RKO (cell line): ENCODE data around the gene GRAMD1B.
"Not testable (repeated sequence)": the region's sequence is repeated elsewhere in the genome, so short reads cannot be mapped to it uniquely, and the experiment has no call there.

ENCODE experiments used
- DNase-seq: peaks from one replicate; pipeline ENCODE4 v3.0.0-alpha.2; 2016; ENCODE audit warnings: low spot score

GRAMD1B gene

DNA sequence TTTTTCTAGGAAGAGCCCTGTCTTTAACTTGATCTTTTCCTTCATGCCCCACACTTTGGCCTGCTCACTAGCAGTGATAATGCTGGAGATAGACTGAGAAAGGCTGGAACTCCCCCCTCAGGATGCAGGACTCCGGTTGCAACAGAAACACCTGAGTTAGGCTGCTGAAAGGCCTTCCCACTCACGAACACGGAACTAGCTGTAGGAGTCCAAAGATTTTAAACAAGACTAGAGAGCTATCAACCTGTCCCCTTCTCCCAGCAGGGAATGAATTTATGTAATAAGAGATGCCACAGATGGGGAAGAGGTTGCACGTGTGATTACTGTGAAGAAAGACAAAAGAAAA, 211.4 kb downstream of the GRAMD1B start:
- DNase-seq, result no peak

DNA sequence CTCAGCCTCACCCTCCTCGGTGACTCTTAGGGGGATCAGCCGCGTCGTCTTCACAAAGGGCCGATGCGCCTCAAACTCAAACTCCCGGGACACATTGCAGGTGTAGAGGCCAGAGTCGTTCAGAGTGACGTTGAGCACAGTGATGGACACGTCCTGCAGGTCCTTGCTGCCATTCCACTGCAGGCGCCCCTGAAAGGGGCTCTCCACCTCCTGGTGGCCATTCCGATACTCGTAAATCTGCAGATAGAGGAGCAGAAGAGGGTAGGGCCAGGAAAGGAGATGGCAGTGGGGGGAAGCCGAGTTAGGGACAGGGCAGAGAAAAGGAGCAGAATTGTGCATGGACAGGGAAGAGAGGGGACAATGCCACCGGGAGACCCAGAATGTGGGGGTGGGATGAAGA, 212.4 kb downstream of the GRAMD1B start:
- DNase-seq, result no peak

DNA sequence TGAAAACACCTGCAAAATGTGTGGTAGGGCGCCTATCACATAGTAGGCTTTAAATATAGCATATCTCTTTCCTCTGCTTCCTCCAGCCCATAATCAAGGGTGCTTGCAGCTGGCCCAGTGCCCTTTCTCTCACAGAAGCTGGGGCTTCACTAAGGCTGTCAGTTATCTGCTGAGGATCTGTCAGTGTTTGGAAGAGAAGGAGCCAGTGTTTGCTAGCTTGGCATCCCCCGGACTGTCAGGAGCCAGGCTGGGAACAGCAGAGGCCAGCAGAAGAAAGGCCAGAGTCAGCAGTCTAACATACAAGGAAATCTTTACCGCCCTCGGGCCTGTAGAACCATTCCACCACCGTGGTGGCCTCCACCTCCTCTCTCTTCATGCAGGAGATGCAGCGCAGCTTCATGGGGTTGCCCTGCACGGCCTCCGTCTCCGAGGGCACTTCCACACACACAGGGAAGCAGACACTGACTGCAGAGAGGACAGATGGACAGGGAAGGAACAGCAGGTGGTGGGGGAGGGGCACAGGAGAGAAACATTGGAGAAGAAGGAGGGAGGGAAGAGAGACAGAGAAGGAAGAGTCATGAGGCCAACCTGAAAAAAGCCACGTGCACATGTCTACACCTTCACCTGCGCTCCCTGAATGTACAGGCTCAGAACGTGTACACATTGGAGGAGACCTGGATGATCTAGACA, 215.4 kb downstream of the GRAMD1B start:
- DNase-seq, result no peak

DNA sequence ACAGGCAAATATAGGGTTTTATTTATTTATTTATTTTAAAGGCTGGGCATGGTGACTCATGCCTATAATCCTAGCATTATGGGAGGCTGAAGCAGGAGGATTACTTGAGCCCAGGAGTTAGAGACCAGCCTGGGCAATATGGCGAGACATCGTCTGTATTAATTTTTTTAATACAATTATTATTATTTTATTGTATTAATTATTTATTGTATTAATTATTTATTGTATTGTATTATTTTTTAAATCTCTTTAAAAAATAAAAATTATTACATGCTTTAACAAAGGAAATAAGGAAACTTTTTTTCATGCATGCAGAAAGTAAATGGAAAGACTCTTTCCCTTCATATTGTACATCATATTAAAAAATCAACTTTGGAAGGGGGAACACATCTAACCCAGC, 220.8 kb downstream of the GRAMD1B start:
- DNase-seq, result no peak

DNA sequence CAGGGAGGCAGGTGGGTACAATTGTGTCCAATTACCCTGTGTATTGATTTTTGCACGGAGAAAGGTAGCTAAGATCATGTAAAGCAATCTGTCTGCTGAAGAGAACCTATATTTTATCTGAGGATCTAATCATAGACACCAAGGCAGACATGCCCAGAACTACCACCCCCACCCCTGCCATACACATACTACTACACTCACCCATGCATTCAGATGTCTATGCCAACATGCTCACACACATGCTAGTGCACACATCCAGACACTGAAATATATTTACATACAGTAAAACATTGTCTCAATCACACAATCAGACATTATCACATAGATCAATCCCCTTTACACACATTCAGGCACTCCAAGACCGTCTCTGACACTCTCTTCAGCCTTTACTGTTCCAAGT, 222.5 kb downstream of the GRAMD1B start:
- DNase-seq, result no peak

DNA sequence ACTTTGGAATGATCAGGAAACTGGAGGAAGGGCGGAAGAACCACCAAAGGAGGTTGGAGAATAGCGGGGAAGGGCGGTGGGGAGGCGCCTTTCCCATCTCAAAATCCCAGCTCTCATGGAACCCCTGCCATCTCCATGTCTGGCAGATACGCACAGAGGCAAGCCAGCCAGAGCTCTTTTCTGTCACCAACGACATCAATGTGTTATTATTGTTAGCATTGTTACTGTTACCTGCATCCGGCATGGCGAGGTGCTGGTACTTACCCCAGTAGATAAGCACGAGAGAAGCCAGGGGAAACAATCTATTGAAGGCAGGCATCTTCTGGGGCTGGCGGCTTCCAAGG, 223.4 kb downstream of the GRAMD1B start:
- no peak for DNase-seq

DNA sequence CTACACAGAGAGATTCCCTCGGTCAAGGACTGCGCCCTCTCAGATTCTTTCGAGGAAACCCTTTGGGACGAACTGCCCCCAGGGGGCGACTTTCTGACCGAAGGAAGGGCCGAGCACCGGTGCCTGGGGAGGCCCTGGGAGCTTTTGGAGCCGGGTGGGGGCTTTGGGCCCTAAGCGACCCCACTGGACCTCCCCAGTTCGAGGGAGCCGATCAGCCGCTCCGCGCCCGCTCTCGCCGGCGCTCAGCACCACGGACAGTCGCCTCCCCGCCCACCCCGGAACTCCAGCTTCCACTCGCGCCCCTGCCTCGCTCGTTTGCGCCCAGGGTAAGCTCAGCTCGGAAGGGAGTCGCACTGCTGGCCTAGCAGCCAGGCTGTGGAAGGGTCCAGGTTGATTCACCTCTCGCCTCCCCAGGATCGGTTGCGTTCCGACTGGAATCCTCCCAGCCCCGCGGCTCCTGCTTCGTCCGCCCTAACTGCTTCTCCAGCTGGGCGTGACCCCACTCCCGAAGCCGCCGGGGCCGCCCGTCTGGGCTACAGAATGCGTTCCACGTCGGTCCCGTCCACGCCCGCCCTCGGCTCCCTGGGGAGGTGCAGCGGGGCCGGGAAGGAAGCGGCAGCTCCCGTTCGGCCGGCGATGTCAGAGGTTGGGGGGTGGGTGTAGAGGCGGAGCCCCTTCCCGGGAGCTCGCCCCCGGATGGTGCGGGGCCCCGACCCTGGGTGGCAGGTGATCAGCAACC, 223.9 kb downstream of the GRAMD1B start:
- no peak for DNase-seq

DNA sequence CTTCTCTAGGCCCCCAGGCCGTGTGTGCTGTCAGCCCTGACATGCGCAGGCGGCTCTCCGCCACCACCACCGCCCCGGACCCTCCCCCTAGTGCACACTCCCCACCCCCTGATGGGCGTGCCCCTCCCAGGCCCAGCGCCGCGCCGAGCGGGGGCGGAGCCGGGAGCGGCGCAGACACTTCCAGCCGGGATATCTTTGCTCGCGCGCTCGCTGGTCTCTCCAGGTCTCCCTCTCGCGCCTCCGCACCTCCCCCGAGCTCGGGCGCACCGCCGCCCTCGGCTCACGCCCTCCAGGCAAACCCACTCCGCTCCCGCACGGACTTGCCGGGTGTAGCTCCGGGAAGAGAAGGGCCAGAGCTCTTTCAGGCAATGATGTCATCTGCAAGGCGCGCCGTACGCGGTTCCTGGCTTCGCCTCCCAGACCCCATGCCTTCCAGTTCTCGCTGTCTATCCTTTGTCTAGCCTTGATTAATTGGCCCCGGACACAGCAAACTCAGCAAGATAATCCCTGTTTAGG, 224.6 kb downstream of the GRAMD1B start, which contains the start of gene SCN3B:
Gene SCN3B, minus strand, starts transcription at position 59 of the 516 bp plus-strand sequence. CDS start 823 bp downstream, outside the sequence.
- no peak for DNase-seq

DNA sequence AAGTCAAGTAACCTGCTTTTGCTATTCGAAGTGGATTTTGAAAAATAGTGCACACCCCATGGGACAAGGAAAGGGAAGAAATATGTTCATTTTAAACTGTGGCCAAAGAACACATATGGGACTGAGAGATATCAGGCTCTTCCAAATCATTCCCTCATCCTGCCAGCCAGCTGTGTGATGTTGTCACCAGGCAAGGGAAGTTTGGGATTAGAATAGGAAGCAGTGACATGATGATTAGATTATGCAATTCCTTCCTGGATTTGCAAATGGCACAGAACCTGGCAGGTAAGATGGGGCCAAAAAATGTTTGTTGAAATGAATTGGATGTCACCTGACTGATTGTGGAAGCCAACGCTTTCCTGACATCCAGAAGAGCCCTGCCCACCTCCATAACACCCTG, 229.2 kb downstream of the GRAMD1B start:
- no peak for DNase-seq

DNA sequence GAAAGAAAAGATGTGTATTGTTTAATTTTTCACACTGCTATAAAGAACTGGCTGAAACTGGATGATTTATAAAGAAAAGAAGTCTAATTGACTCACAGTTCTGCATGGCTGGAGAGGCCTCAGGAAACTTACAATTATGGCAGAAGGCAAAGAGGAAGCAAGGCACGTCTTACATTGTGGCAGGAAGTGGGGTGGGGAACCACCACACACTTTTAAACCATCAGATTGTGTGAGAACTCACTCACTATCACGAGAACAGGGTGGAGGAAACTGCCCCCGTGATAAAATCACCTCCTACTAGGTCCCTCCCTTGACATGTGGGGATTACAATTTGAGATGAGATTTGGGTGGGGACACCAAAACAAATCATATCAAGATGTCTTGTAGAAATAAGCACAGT, 229.9 kb downstream of the GRAMD1B start:
- DNase-seq, result not testable (repeated sequence)

DNA sequence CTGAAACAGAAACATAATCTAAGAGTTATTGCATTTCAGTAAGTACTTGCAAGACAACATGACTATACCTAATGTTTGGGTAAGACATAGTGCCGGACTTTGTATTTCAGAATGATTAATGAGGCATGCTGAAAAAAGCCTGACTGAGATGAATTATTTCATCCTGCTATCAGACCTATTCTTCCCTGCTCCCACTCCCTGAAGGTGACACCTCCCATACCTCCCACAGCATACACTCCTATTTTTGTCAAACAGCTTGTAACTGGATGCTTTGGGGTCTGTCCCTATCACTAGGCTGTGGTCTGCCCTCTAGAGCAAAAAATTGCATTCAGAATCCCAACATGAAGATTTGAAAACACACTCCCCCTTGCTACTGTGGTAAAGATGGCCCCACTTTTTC, 235.2 kb downstream of the GRAMD1B start:
- DNase-seq, result no peak

DNA sequence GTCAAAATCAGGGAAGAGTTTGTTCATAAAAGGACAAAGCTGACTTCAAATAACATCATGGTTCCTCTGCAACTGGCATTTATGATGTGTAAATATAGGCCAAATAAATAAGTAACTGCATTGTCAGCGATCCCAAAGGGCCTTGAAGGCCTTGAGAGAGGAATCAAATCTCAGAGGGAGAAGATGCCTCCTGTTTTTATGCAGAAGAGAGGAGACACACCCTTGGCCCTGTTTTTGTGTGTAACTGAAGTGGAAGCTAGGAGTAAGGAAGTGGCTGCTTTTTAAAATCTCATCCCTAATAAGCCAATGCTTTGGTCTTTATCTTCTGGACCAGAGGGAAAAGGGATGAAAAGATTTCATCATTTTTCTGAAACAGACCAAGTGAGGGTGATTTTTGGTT, 240.0 kb downstream of the GRAMD1B start:
- no peak for DNase-seq

DNA sequence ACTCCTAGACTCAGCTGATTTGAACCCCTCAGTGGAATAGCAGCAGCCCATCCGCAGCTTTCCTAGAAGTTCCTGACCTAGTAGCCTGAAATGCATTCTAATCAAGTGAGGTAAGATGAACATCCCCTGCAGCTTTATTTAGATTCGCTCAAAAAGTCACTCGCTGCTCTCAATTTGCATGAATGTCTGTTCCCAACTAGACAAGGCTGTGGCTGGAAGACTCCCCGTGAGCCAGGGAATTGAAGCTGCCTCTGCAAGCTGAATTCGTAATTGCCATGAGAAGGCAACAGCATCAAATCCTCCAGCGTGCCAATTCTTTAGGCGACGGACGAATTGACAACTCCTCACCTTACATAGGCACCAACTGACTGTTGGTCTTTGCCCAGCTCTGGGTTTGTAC, 241.5 kb downstream of the GRAMD1B start:
- no peak for DNase-seq

DNA sequence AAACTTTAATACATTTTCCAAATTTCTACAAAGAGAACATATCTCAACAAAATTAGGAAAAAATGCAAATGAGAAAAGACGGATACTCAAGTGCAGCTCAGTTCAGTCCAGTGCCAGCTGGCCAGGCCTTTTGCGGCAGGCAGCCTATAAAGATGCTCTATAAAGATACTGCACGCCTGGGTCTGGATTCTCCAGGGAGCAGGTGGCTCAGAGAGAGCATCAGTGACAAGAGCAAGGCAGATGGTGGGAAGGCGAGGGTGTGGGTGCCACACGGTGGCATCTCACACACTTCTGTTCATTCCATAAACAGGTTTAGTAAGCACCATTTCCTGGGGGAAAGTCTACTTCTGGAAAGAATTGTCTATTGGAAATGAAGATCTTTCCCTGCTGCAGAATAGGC, 242.5 kb downstream of the GRAMD1B start:
- DNase-seq, result no peak

DNA sequence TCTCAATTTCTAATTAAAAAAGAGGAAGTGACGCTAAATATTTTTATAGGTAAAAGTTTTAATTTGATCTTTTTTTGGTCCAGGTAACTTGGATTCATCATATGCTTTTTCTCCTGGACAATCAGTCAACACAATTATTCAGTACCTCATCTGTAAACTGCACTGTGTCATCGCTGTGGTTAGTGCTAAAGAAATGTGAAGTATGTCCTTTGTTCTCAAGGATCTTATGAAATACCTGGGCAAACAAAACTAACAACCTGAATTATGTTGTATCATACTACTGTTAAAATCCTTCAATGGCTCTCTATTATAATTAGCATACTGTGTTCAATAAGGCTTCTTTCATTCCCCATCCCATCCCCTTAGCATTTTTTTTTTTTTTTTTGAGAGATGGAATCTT, 244.2 kb downstream of the GRAMD1B start:
- DNase-seq, result no peak
